Measurements from ENCODE around the gene NRIP2. TPM values are rescaled to one million over a fixed set of nuclear protein-coding genes. Genes with fewer than 3 reads are reported as not detected.

The NRIP2 gene
- total RNA-seq, 1 experiment from 2014 or later: not detected

- DNase-seq (ENCODE audit: low read depth): peak; percentile 69
These were observed 10.4 kb upstream of the NRIP2 start for GRCh38 chr12:2845280-2845679.

- DNase-seq (ENCODE audit: low read depth): no peak
These were observed 10.0 kb upstream of the NRIP2 start for GRCh38 chr12:2844786-2845185.

- no peak for DNase-seq (ENCODE audit: low read depth)
These were observed 8.1 kb upstream of the NRIP2 start for GRCh38 chr12:2842948-2843347.

GRCh38 chr12:2841056-2841650 is 6.3 kb upstream of the NRIP2 start:
- DNase-seq (ENCODE audit: low read depth): no peak

DNA sequence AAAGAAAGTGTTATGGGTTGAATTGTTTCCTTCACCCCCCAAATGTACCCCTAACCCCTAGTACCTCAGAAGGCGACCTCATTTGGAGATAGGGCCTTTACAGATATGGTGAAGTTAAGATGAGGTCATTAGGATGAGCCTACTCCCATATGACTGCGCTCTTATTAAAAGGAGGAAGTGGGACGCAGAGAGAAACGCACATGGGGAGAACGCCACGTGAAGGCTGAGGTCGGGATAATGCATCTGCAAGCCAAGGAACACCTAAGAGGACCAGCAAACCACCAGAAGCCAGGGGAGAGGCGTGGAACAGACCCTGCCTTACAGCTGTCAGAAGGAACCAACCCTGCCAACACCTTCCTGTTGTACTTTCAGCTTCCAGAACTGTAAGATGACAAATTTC is 1.7 kb upstream of the NRIP2 start:
- DNase-seq (ENCODE audit: low read depth): no peak

DNA sequence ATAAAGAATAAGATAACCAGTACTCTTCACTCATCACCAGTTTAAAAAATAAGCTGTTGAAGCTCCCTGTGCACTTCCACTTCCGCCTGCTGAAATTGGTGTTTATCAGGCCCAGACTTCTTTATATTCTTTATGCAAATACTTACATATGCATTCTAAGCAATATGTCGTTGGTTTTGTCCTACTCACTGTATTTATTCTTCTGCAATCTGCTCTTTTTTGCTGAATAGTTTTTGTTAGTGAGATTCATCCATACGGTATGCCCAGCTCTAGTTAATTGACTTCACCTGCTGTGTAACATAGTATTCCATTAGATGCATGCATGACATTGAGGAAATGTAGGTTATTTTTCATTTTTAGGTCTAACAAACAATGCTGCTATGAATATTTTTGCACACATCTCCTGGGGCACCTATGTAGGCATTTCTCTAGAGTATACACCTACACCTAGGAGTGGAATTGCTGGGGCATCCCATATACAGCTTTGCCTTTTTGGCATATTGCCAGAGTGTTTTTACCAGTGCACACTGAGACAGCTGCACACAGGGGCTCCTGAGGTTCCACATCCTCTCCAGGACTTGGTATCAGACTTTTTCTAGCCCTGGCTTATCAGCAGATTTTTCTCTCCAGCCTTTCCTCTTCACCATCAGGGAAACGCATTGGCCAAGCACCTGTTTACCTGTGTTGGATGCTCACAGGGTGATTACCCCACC is 1.0 kb upstream of the NRIP2 start:
- no peak for DNase-seq (ENCODE audit: low read depth)

DNA sequence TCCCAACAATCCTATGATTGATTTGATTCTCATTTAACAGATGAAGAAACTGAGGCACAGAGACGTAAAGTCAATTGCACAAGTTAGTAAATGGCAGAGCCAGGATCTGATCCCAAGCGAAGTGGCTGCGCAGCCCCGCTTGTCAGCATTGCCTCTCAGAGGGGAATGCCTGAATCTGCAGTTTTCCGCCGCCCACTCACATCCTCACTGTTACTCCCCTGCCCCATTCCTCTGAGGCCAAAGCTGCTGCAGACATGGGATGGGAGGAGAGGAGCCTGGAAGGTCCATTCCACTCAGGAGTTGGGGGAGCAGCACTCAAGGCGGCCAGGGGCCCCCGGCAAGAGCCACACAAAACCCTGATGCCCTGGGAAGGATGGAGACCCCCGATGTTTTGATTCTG is 1.0 kb downstream of the NRIP2 start:
- DNase-seq (ENCODE audit: low read depth): no peak

- DNase-seq (ENCODE audit: low read depth): no peak
These were observed 1.5 kb downstream of the NRIP2 start for GRCh38 chr12:2833327-2833726.

- DNase-seq (ENCODE audit: low read depth): no peak
These were observed 2.2 kb downstream of the NRIP2 start for GRCh38 chr12:2832550-2833127.

- no peak for DNase-seq (ENCODE audit: low read depth)
These were observed 5.6 kb downstream of the NRIP2 start for GRCh38 chr12:2829275-2829674.

GRCh38 chr12:2826721-2827515 is 7.9 kb downstream of the NRIP2 start:
- DNase-seq (ENCODE audit: low read depth): no peak

GRCh38 chr12:2826036-2826435 is 8.8 kb downstream of the NRIP2 start:
- DNase-seq (ENCODE audit: low read depth): no peak

- DNase-seq (ENCODE audit: low read depth): no peak
These were observed 9.7 kb downstream of the NRIP2 start for GRCh38 chr12:2825132-2825531.

- DNase-seq (ENCODE audit: low read depth): no peak
These were observed 10.3 kb downstream of the NRIP2 start for GRCh38 chr12:2824541-2824940.

DNA sequence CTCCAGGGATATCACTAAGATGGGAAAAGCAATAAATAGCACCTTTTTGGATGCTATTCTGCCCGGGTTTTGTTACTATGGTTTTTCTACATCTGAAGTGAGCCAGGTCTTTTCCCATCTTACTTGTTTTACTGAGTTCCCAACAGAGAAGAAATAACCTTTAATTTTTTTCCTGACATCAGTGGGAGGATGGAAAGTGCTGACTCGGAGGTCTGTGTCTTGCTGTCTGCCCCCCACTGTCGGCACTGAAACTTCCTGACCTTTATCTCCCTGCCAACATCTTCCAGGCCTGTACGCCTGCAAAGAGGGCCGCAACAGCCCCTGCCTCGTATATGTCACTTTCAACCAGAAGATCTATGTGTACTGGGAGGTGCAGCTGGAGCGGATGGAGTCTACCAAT is 11.4 kb downstream of the NRIP2 start:
- no peak for DNase-seq (ENCODE audit: low read depth)

DNA sequence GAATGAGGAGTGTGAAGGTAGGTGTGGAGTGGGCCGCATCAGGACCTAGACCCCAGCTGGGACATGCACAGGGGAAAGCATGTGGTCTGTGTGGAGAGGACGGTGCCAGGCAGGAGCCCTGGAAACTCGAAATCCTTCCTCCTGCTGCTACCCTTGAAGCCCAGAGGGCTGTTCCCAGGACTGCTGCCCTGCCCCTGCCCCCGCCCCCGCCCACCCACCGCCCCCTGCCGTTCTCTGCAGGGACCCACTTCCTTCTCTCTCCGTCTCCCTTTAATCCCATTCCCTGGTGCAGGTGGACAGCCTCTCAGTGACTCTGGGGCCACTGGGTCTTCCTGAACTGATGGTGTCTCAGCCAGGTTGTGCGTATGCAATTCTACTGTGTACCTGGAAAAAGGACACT is 14.4 kb downstream of the NRIP2 start:
- DNase-seq (ENCODE audit: low read depth): no peak

GRCh38 chr12:2819810-2820209 is 15.0 kb downstream of the NRIP2 start:
- no peak for DNase-seq (ENCODE audit: low read depth)

DNA sequence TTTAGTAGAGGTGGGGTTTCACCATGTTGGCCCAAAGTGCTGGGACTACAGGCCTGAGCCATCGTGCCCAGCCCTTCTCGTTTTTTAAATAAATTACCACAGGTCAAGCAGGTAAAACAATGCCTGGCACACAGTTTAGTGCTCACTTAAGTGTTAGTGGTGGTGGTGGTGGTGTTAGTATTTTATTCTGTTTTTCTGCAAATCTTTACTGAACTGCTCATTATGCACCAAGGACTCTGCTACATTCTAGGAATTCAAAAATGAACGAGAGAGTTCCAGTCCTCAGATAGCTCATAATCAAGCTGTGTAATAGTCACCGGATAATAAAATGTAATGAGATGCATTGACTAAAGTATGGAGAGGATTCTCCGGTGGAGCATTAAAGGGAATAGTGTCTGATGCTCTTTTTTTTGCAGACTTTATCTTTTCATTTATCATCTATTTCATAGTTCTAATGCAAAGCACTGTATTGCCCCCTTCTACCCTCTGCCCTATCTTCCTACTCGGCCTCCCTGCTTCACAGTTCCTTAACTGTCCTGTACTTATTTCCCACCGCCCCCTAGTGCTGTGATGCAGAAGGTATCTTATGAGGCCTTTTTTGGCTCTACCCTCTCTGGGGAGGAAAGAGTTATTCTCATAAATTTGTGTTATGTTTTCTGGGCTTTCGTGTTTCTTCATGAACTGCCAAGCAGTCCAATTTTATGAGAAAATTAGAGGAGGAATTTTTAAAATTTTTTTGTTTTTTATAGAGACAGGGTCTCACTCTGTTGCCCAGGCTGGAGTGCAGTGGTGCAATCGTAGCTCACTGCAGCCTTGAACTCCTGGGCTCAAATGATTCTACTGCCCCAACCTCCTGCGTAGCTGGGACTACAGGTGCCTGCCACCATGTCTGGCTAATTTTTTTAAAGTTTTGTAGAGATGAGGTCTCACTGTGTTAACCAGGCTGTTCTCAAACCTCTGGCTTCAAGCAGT is 21.3 kb downstream of the NRIP2 start:
- DNase-seq (ENCODE audit: low read depth): peak; percentile 66

DNA sequence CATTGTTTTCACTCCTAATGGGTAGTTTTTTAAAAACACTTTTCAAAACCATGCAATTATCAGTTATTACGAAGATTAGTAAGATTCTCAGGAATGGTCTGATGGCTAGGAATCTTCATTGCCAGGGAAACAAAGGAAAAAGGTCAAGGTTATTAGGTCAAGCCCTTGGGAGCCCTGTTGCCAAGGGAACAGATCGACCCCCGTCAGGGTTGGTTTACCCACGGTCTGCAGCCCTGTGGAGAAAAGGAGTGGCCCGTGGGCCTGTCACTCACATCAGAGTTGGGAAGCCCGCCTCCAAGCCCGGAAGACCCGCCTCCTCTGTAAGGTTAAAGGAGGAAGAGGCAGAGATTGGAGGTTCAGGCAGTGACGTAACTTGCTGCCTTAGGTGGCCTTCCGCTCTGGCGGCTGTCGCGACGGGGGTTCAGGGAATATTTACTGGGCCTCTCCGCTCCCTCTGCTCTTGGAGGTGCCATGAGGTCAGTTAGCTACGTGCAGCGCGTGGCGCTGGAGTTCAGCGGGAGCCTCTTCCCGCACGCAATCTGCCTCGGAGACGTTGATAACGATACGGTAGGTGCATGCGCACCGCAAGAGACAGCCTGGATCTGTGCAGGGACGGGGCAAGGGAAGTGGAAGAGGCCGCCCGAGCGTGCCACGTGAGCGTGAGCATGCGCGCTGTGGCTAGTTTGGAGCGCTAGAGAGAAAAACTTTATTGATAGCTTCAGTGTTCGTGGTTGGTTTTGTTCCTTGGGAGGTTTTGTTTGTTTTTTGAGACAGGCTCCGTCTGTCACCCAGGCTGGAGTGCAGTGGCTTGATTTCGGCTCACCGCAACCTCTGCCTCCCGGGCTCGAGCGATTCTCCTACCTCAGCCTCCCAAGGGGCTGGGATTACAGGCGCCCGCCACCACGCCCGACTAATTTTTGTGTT is 22.3 kb downstream of the NRIP2 start, which contains the start of gene ITFG2:
Gene ITFG2, plus strand, starts transcription at position 379 of the 924 bp plus-strand sequence. Its CDS starts 93 bp downstream, at position 472.
- DNase-seq (ENCODE audit: low read depth): peak; percentile 99

- no peak for DNase-seq (ENCODE audit: low read depth)
These were observed 23.0 kb downstream of the NRIP2 start for GRCh38 chr12:2811801-2812200.
